Hematopoietic multipotent progenitor cell treated with erythropoietin and hydrocortisone succinate and interleukin-3 and kit ligand, for 17 days (in vitro differentiated cells): ENCODE measurements around the gene DGUOK.
A peak's percentile ranks its signal among the peaks of the same experiment; 100 is the strongest.
"Not testable (repeated sequence)": the region's sequence is repeated elsewhere in the genome, so short reads cannot be mapped to it uniquely, and the experiment has no call there.

Source experiments
- DNase-seq: peaks from one replicate; pipeline ENCODE4 v3.0.0-alpha.2; 2015; ENCODE audit warnings: low spot score

The DGUOK gene

DNA sequence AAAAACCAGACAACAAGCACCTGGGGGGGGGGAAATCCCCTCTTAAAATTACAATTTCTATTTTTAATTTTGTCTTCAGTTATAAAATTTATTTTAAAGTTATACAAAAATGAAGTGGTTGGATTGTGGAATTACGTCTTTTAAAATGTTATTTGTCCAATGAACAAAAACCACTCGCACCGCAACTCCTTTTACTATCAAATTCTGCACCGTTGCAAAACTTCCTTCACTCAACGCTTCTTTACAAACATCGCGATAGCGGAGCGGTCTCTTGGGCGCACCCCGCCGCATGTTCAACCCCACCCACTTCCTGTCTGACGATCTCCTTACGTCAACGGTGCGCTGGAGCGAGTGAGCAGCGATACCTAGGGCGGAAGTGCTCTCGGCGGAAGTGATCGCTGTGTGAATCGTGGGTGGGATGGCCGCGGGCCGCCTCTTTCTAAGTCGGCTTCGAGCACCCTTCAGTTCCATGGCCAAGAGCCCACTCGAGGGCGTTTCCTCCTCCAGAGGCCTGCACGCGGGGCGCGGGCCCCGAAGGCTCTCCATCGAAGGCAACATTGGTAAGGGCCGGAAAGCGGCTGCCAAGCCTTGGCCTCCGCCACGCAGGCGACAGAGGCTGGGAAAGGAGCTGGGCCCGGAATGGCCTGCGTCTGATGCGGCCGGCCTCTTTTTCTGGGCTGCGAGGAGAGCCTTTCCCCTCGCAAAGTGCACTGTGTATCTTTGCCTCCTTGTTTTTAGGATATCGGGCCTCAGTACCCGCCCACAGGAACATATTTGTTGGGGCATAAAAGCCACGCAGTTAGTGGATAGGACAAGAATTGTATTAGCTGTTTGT is at the start of gene DGUOK:
TSS of gene DGUOK (plus strand) at position 388 of the 835 bp plus-strand sequence. CDS start at position 419, 31 bp downstream.
- DNase-seq, result peak; percentile 98

DNA sequence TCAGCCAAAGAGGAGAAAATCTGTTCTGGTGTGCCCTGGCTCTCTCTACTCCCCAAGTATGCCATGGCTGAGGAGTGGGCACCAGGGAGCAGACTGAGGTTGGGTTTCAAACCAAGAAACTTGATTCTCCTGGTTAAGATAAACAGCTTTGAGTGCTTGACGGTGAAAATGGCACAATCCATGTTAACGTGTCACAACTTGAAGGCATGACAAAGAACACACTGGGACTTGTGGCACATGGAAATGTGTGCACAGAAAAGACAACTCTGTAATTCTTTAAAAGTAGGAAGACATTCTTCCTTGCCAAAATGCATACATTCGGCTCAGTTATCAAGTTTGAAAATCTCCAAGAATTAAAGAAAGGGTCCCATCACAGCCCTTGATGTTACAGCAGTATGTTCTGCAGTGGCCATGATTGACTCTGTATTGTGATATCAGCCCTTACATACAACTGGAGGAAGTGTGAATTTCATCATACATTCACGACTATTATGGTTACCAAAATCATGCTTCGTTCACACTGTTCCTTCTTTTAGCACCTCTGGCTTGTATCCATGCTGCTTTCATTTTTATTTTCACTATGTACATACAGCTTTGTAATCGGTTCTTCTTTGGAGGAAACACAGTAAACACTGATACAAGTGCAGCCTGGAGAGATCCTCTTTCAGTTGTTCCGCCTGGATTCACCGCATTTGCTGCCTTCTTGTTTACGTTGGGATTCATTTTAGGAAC is 49.4 kb upstream of the DGUOK start:
- no peak for DNase-seq

DNA sequence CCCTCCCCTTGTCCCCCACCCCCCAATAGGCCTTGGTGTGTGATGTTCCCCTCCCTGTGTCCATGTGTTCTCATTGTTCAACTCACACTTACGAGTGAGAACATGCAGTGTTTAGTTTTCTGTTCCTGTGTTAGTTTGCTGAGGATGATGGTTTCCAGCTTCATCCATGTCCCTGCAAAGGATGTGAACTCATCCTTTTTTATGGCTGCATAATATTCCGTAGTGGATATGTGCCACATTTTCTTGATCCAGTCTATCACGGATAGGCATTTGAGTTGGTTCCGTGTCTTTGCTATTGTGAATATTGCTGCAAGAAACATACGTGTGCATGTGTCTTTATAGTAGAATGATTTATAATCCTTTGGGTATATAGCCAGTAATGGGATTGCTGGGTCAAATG is 48.7 kb upstream of the DGUOK start:
- not testable (repeated sequence) for DNase-seq

DNA sequence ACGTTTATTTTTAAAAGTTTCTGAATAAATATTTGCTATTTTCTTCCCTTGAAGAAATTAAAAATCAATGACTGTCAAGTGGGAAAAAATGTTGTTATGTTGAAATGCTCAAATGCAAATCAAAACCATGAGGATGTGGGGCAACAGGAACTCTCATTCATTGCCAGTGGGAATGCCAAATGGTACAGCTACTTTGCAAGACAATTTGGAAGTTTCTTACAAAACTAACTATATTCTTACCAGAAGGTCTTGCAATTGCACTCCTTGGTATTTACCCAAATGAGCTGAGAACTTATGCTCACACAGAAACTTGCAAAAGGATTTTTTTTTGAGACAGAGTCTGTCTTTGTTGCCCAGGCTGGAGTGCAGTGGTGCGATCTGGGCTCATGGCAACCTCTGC is 41.3 kb upstream of the DGUOK start:
- DNase-seq, result no peak

DNA sequence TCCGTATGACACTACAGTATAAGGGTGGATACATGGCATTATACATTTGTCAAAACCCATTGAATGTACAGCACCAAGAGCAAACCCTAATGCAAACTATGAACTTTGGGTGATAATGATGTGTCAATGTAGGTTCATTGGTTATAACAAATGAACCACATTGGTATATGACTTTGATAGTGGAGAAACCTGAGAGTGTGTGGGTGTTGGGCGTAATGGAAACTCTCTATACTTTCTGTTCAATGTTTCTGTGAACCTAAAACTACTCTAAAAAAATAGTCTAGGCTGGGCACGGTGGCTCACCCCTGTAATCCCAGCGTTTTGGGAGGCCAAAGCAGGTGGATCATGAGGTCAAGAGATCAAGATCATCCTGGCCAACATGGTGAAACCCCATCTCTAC is 40.3 kb upstream of the DGUOK start:
- DNase-seq, result no peak

DNA sequence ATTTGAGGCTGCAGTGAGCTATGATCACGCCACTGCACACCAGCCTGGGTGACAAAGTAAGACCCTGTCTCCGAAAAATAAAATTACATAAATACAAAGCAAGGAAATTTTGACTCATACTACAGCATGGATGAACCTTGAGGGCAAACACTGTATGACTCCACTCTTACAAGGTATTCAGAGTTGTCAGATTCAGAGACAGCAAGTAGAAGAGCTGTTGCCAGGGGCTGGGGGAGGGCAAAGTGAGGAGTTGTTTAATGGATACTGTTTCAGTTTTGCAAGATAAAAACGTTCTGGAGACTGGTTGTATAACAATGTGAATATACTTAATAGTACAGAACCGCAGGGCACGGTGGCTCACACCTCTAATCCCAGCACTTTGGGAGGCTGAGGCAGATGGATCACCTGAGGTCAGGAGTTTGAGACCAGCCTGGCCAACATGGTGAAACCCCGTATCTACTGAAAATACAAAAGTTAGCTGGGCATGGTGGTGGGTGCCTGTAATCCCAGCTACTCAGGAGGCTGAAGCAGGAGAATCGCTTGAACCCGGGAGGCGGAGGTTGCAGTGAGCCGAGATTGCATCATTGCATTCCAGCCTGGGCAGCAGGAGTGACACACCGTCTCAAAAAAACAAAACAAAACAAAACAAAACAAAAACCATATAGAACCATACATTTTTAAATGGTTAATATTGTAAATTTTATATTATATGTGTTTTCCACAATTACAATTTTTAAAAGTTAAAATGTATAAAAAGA is 38.9 kb upstream of the DGUOK start:
- not testable (repeated sequence) for DNase-seq

DNA sequence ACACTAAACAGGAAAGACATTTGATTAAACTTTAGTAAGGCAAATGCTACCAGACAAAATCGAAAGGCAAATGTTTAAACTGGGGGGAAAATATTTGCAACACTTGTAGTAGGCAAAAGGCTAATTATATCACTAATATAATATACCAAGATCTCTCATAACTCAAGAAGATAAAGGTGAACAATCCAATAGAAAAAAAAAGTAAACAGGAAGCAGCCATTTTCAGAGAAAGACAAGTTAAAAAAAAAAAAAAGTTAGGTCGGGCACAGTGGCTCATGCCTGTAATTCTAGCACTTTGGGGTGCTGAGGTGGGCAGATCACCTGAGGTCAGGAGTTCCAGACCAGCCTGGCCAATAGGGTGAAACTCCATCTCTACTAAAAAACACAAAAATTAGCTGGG is 38.3 kb upstream of the DGUOK start:
- no peak for DNase-seq

DNA sequence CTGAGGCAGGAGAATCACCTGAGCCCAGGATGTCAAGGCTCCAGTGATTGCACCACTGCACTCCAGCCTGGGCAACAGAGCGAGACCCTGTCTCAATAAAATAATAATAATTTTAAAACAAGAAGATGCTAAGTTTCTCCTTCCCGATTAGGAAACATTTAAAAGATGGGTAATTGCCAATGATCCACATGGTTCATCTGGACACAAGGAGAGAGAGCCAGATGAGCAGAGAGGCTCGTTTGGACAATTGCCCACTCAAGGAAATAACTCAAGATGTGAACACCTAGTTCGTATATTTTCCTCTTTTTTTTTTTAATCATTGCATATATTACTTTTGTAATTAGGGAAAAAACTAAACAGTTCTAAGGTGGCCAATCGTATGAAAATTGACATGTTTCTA is 37.5 kb upstream of the DGUOK start:
- no peak for DNase-seq

DNA sequence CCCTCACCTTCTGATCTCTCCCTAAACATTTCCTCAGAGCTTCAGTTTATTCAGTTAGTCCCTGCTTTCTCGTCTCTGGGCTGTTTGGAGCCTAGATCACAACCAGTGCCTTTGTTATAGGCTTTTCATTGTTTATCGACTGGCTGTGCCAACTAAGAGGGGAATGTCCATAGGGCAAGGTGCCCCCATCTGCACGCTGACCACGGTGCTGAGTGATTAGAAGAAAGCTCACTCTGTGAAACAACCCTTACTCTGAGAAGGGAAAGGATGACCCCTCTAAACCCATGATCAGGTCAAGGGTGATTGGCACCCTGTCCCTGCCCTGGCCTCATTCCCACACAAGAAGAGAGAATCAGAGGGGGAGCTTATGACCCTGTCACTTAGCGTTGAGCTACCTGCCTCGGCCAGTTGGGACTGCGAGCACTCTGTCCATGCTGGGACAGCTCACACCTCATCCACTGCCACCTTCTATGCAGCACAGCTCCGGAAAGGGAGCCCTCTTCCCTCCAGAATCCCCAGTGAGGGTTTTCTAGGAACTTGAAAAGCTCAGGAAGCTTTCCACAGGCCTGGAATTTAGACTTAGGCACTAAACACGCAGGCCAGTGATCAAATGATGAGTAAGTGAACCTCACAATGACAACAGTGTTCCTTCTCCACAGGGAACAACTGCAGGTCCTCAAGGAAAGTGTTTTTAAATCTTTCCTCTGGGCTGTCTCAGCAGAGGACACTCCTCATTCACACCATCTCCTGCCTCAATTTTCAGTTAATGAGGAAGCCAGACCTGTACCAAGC is 36.2 kb upstream of the DGUOK start:
- DNase-seq, result no peak

DNA sequence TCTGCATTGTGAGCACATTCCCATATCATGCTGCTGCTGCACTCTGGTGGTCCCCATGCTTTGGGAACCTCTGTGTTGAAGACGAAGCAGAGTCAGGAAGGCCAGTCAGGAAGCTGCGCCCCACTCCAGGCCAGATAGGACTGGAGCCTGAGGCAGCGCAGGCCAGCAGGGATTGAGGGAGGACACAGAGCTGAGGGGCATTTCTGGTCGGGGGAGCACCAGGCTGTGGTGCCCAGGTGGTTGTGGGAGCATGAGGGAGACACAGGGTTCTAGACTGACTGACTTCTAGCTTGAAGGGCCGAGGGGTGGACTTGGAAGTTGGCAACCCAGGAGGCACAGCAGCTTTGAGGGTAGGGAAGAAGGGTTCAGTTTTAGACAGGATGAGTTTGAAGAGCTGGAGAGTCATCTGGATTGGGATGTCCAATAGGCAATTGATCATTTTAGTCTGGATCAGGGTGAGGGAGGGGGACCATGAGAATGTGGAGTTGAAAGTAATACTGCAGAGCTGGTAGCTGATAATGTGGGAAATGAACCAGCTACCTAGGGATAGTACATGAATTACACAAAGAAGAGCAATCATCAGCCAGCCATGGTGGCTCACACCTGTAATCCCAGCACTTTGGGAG is 35.3 kb upstream of the DGUOK start:
- DNase-seq, result no peak

DNA sequence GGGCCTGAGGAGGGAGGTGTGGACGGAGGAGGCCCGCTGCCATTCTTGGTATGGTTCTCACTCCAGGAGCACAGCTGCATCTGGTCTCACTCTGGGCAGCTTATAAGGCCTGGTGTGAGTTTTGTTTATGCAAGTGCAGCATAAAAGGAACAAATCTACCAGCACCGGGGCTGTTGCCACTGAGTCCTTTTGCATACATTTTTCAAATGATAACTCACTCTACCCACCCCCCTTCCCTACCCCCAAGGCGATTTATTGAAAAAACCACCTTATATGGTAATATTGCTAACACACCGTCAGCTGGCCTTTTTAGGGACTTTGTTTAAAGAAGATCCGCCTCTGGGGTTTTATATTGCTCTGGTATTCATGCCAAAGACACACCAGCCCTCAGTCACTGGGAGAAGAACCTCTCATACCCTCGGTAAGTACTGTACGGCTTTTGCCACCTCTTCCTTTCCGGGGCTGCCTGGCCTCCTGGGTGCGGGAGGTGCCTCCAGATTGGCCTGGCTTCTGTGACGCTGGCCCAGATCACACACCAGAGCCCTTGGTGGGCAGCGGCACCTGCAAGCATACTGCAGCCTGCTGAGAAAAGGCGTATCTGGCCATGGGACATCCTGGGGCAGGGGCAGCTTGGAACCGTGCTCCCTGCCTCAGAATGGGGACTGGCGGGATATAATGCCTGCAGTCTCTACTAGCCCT is 33.9 kb upstream of the DGUOK start, which contains the start of gene ACTG2:
TSS of gene ACTG2 (plus strand) at position 378 of the 699 bp plus-strand sequence. CDS start 8,304 bp downstream, outside the sequence.
- no peak for DNase-seq

DNA sequence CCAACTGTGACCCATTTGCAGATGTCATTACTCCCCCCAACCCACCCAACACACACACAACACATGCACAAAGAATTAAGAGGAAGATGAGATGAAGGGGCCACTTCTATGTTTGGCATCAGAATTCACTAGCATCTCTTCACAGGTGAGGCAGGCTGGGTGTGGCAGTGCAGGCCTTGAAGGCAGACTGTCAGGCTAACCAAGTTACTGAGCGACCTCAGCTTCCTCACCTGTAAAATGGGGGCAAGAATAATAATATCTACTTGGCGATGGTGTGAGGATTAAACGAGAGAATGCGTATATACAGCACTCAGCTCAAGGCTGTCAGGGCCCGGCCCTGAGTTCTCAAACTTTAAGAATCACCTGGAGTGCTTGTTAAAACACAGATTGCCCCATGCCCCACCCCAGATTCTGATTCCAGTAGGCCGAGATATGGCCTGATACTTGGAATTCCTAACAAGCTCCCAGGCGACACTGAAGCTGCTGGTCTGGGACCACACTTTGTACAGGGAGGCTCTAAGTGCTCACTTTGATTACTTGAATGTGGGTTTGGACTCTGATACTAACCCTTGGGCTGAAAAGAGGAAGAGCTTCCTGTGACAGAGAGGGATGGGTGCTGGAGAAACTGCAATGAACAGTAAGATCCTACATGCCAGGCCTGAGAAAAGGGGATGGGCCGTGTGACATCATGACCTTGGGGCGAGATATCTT is 32.8 kb upstream of the DGUOK start:
- DNase-seq, result no peak

DNA sequence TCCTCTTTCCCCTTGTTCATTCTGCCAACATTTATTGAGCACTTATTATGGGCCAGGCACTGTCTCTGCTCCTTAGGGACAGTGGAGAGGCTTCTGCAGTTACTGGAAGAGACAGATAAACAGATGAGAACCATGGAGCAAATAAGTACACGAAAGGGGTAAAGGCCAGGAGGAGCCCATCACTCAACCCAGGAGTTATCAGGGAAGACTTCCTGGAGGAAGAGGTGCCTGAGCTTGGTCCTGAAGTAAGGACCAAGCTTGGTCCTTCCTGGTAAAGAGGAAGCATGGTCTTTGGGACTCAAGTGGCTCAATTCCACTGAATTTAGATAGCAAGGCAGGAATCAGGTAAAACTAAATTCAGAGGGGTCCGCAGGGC is 32.2 kb upstream of the DGUOK start:
- DNase-seq, result no peak

DNA sequence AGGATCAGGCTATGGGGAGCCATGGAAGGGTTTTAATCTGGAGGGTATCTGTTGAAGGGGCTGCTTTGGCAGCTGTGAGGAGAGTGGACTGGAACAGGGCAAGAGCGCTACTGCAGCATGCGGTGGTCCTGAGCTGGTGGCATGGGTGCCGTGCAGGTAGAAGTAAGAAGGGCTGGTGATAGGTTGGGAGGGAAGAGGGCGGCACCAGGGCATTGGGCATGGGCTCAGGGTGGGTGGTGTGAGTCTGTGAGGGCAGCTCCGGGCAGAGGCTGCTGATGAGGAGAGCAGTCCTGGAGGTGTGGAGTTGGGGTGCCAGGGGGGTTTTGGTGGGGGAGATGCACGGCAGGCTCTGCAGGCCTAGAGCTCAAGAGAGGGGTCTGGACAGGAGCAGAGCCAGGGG is 31.8 kb upstream of the DGUOK start:
- no peak for DNase-seq

DNA sequence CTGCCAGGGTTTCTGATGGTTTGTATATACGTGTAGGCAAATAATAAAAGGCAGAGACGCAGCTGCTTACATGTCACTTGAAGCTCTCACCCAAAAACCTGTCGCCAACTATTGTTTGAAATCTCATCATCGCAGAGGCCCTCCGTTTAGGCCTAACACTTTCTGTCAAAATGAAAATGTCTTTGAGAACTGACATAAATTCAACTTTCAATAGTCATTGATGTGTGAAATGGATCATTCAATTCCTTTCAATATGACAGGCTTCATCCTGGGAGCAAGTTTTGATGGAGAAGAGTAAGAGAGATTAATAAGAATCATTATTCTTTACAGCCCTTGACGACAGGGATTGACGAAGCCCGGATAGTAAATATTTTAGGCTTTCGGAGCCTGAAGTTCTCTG is 31.2 kb upstream of the DGUOK start:
- no peak for DNase-seq

DNA sequence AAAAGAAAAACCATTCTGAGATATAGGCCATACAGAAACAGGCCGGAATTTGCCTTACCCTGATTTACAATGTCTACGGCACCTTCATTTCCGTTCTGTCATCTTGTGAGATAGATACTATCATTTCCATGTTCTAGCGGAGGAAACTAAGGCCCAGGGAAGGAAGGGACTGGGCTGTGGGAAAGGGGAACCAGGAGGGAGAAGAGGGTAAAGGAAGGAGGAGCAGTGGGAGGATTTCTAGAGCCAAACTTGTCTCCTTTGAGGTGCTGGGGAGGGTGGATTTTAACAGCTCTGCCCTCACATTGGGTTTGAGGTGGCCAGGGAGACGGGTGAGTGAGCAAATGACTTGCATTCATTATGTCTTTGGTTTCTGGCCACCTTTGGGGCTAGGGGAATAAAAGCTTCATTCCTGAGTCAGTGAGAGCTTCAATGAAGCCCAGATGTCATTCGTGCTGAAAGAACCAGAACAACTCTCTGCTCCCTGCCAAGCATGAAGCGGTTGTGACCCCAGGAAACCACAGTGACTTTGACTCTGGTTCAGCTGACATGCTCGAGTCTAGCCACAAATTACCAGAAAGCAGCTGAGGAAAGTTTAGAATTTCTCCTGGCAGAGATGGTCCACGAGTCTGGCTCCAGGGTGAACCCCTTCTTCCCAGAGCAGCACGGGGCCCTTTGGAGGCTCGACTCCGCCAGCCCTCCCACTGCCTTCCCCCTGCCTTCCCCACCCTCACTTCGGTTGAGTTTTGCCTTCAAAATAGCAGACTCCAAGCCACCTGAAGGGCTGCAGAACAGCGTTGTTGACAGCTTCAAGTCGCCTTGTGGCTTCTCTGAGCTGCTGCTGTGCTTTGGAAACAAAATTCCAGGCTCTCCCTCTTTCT is 30.1 kb upstream of the DGUOK start:
- DNase-seq, result no peak

DNA sequence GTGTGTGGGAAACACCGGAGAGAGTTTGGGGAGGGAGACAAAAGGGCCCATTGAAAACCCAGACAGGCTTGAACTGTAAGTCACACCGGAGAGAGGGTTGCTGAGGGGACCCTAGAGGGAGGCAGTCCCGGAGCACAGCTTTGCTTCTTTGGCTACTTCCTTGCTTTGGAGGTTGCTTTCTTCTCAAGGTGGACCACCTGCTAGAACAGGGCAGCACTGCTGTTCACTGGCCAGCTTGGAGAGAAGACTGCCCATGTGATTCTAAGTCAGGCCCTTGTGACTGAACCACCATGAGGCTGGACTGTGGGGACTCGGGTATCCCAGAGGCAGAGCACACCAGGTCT is 29.5 kb upstream of the DGUOK start:
- no peak for DNase-seq

DNA sequence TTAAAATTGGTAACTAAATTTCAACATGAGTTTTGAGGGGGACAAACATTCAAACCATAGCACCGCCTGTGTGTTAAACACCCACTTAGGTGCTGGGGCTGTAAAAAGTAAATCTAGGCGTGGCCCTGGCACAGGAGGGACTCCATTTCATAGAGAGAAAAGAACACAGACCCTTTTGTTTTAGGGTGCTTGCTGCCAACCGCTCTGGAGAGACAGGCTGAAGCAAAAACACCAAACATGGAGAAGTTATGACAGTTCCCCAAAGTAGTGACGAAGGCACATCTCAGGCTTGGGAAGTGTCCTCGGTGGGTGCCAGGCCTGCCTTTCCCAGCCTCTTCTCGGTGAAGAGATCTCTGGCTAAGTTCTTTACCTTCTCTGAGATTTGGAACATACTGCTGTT is 28.7 kb upstream of the DGUOK start:
- no peak for DNase-seq

DNA sequence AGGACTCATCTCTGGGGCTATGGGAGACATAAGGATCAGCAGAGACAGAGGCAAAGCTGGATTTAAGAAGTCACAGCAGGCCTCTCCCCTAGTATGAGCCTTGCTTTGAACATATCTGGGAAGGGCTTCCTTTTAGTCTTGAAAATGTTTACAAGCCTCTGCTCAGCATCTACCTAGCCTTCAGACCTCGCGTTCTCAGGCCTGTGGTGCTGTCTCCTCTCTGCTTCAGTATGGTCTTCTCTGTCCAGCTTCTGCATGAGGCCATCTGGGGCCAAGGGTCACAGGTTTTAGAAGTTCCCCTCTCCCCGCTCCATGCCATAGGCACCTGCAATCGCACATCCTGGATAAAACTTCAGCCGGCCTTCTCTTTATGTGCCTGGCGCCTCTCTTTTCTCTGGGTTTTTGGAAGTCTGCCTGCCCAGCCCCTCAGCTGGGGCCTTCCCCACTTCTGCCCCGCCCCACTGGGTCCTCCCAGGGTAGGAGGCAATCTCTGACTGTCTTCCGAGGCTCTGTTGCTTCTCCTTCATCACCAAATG is 26.8 kb upstream of the DGUOK start:
- no peak for DNase-seq
